Activated CD4-positive, alpha-beta T cell treated with anti-CD3 and anti-CD28 coated beads for 48 hours (primary cell): Measurements from ENCODE around the gene CLIC2.

ENCODE experiments used
- DNase-seq: peaks from one replicate; pipeline ENCODE4 v3.0.0-alpha.2; 2020

The CLIC2 gene

GRCh38 chrX:155262970-155263754, 71.3 kb downstream of the CLIC2 start:
- DNase-seq = no peak

DNA sequence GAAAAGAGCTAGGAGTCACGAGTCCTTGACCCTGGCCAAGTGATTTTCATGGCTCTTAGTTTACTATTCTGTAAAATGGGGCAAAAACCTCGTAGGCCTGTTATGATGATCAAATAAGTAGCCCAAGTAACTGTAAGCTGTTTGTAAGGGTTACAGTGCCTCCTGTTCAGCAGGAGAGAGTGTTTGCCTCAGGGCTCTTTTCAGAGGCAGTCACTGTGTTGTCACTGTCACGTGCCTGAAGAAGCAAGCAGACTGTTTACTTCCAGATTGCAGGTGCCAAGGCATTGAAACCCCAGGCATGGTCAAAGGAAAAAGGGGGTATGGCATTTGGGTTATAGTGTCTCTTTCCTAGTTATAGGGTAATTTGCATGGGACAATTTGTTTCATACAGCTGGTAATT, 74.7 kb downstream of the CLIC2 start:
- DNase-seq = no peak

- no peak for DNase-seq
Measured at GRCh38 chrX:155251391-155251790, 83.0 kb downstream of the CLIC2 start.

DNA sequence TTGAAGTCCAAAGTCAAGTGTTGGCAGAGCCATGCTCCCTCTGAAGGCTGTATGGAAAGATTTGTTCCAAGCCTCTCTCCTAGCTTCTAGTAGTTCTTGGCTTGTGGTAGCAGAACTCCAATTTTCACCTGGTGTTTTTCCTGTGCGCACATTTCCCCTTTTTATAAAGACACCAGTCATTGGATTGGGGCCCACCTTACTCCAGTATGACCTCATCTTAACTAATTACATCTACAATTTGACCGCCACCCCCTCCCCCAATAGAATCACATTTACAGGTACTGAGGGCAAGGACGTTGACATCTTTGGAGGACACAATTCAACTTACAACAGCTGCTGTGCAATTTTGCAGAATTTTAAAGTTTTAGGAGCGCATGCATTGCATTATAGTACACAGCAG, 86.9 kb downstream of the CLIC2 start:
- no peak for DNase-seq

- no peak for DNase-seq
Measured at GRCh38 chrX:155246748-155247147, 87.7 kb downstream of the CLIC2 start.

- no peak for DNase-seq
Measured at GRCh38 chrX:155242300-155242699, 92.1 kb downstream of the CLIC2 start.

DNA sequence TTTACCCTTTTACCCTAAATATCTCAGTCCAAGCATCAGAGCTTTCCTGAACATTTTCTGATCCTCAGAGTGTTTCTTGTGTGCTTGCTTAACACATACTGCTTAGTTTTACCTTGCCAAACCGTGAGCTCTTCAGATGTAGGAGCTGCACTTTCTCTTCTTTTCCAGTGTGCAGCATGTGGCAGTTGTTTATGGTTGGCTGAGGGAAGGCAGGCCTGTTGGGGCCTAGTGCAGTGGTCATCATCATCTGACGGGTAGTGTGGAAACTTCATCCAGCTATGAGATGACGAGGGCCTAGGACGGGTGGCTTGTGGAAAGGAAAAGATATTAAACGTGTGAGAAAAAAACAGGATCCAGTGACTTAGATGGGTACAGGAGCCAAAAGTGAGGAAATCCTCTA, 96.7 kb downstream of the CLIC2 start:
- DNase-seq = no peak

- DNase-seq = no peak
Measured at GRCh38 chrX:155235891-155236290, 98.5 kb downstream of the CLIC2 start.

DNA sequence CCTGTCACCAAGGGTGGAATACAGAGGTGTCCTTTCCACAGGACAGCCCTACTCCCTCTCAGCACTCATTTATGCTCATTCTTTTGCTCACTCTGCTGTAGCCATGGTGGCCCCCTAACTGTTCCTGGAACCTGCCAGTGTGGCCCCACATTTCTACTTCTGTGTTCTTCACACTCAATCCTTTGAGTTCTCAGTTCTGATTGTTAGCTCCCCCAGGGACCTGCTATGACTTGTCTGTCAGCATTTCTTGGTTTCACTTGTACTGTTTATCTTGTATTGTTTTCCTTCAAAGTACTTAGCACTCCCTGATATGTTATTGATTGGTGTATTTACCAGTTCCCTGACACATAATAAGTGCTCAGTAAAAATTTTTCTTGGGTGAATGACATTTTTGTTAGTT, 103.3 kb downstream of the CLIC2 start:
- DNase-seq = no peak
